ENCODE measurements around the gene INO80.

Gene INO80

GRCh38 chr15:40964006-40964405, 152.1 kb downstream of the INO80 start:
- TF ChIP-seq POLR2AphosphoS5 (IDR thresholded peaks at IDR 0.05; ENCODE audit: low read depth, low read length) (no peak), TAF1 (IDR thresholded peaks at IDR 0.05; ENCODE audit: borderline replicate concordance, insufficient read depth, low read length) (no peak), SIN3A (IDR thresholded peaks at IDR 0.05; ENCODE audit: borderline replicate concordance, insufficient read depth, low read length) (no peak), FOXP2 (optimal IDR thresholded peaks at IDR 0.05; ENCODE audit: borderline replicate concordance, extremely low read depth, extremely low read length, insufficient read depth) (no peak), REST (IDR thresholded peaks at IDR 0.05; ENCODE audit: insufficient read depth in 1 of 2, low read depth in 2 of 2, low read length in 2 of 2) (no peak)

- TF ChIP-seq FOXP2 (optimal IDR thresholded peaks at IDR 0.05; ENCODE audit: borderline replicate concordance, extremely low read depth, extremely low read length, insufficient read depth) (no peak), SIN3A (IDR thresholded peaks at IDR 0.05; ENCODE audit: borderline replicate concordance, insufficient read depth, low read length) (no peak), TAF1 (IDR thresholded peaks at IDR 0.05; ENCODE audit: borderline replicate concordance, insufficient read depth, low read length) (no peak), POLR2AphosphoS5 (IDR thresholded peaks at IDR 0.05; ENCODE audit: low read depth, low read length) (no peak), REST (IDR thresholded peaks at IDR 0.05; ENCODE audit: insufficient read depth in 1 of 2, low read depth in 2 of 2, low read length in 2 of 2) (no peak)
Observed at GRCh38 chr15:40963201-40963600, 152.9 kb downstream of the INO80 start.

GRCh38 chr15:40960925-40961324, 155.2 kb downstream of the INO80 start:
- TF ChIP-seq TAF1 (IDR thresholded peaks at IDR 0.05; ENCODE audit: borderline replicate concordance, insufficient read depth, low read length) (no peak), FOXP2 (optimal IDR thresholded peaks at IDR 0.05; ENCODE audit: borderline replicate concordance, extremely low read depth, extremely low read length, insufficient read depth) (no peak), REST (IDR thresholded peaks at IDR 0.05; ENCODE audit: insufficient read depth in 1 of 2, low read depth in 2 of 2, low read length in 2 of 2) (no peak), SIN3A (IDR thresholded peaks at IDR 0.05; ENCODE audit: borderline replicate concordance, insufficient read depth, low read length) (no peak)

- no peak for TF ChIP-seq REST (IDR thresholded peaks at IDR 0.05; ENCODE audit: insufficient read depth in 1 of 2, low read depth in 2 of 2, low read length in 2 of 2)
- TF ChIP-seq POLR2AphosphoS5 (IDR thresholded peaks at IDR 0.05; ENCODE audit: low read depth, low read length), result no peak
- no peak for TF ChIP-seq SIN3A (IDR thresholded peaks at IDR 0.05; ENCODE audit: borderline replicate concordance, insufficient read depth, low read length)
Observed at GRCh38 chr15:40960151-40960885, 155.8 kb downstream of the INO80 start.

Data from PFSK-1 (cell line).